Esophagus (tissue), 2 donors: ENCODE measurements around the gene TK1. TPM values are rescaled to one million over a fixed set of nuclear protein-coding genes. Genes with fewer than 3 reads are reported as not detected.

Experiments
- H3K27ac ChIP-seq, 2 donors: one replicate each; pipeline ENCODE4 v1.5.1; 2013; ENCODE audit warnings: low read depth in 2 of 2, mild to moderate bottlenecking in 2 of 2, inconsistent platforms in 1 of 2, low read length in 1 of 2, moderate library complexity in 1 of 2
- H3K27me3 ChIP-seq, 2 donors: one replicate each; pipeline ENCODE4 v1.6.1; 2013; ENCODE audit warnings: low read length in 2 of 2, control low read depth in 1 of 2, mild to moderate bottlenecking in 1 of 2; ENCODE audit not compliant: insufficient read depth in 2 of 2, control insufficient read depth in 1 of 2
- H3K36me3 ChIP-seq, 2 donors: one replicate each; pipeline ENCODE4 v1.6.1; 2013; ENCODE audit warnings: low read length in 1 of 2; ENCODE audit not compliant: control insufficient read depth in 2 of 2, insufficient read depth in 2 of 2
- H3K4me1 ChIP-seq, 2 donors: one replicate each; pipeline ENCODE4 v1.6.1; 2013; ENCODE audit warnings: low read length in 1 of 2; ENCODE audit not compliant: control insufficient read depth in 2 of 2, insufficient read depth in 2 of 2
- H3K4me3 ChIP-seq, 2 donors: one replicate each; pipeline ENCODE4 v1.5.1; 2013; ENCODE audit warnings: low read length in 2 of 2, mild to moderate bottlenecking in 2 of 2, low read depth in 1 of 2, moderate library complexity in 1 of 2
- H3K9me3 ChIP-seq, 2 donors: one replicate each; pipeline ENCODE4 v1.6.1; 2013; ENCODE audit warnings: mild to moderate bottlenecking in 2 of 2, low read depth in 1 of 2, low read length in 1 of 2, moderate library complexity in 1 of 2; ENCODE audit not compliant: control insufficient read depth in 2 of 2, insufficient read depth in 1 of 2
- WGBS, 2 donors: extraction: QIAGEN DNeasy Blood & Tissue Kit; methylation state at CpG; one replicate each; pipeline ENCODE4 v1.1.7; 2013; 5-methylcytosine and 5-hydroxymethylcytosine counted together
- polyA plus RNA-seq, 2 donors: library from polyadenylated mRNA; stranded (reverse); fragments of 200-250 nt; gene quantifications; one replicate each; pipeline ENCODE4 v1.2.3, GENCODE V29; 2013
- donor health status: healthy with polysubstance abuse.
- donor health status: Bipolar disorder and iron deficiency.

The TK1 gene
- polyA plus RNA-seq, 2 donors: 16.9 to 37.4 TPM

DNA sequence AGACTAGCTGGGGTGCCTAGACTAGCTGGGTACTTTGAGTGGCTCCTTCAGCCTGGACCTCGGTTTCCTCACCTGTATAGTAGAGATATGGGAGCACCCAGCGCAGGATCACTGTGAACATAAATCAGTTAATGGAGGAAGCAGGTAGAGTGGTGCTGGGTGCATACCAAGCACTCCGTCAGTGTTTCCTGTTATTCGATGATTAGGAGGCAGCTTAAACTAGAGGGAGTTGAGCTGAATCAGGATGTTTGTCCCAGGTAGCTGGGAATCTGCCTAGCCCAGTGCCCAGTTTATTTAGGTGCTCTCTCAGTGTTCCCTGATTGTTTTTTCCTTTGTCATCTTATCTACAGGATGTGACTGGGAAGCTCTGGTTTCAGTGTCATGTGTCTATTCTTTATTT lies 36.2 kb upstream of the TK1 start:
- no peaks in the 10 kb centered on the region for H3K9me3 ChIP-seq
- H3K36me3 ChIP-seq: no peaks in the 10 kb centered on the region
- WGBS, 2 donors: 80 to 84% methylated on average over 4 of the region's 4 CpGs
- H3K4me1 ChIP-seq: no peaks in the 10 kb centered on the region
- H3K27me3 ChIP-seq: no peaks in the 10 kb centered on the region
- H3K4me3 ChIP-seq: no peak overlapping the region
- no peak overlapping the region for H3K27ac ChIP-seq

DNA sequence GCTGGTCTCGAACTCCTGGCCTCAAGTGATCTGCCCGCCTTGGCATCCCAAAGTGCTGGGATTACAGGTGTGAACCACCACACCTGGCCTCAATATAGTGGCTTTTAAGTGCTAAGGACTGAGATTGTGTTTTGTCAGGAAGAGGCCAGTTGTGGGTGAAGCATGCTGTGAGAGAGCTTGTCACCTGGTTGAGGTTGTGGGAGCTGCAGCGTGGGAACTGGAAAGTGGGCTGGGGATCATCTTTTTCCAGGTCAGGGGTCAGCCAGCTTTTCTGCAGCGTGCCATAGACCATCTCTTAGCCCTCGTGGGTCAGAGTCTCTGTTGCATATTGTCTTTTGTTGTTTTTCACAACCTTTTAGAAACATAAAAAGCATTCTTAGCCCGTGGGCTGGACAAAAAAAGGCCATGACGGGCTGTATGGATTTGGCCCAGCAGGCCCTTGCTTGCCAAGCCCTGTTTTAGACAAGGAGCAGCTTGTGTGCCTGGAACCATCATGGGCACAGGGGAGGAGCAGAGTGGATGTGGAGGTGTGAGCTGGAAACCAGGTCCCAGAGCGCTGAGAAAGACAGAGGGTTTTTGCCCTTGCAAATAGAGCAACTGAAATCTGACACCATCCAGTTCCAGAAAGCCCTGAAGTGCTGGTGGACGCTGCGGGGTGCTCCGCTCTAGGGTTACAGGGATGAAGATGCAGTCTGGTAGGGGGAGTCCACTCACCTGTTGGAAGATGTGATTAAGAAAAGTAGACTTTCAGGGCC lies 32.7 kb upstream of the TK1 start:
- H3K4me3 ChIP-seq: no peak overlapping the region
- no peaks in the 10 kb centered on the region for H3K36me3 ChIP-seq
- no peak overlapping the region for H3K27ac ChIP-seq
- WGBS, 2 donors: 59 to 73% methylated on average over 11 of the region's 11 CpGs
- no peaks in the 10 kb centered on the region for H3K27me3 ChIP-seq
- H3K9me3 ChIP-seq: no peaks in the 10 kb centered on the region
- H3K4me1 ChIP-seq: no peaks in the 10 kb centered on the region

DNA sequence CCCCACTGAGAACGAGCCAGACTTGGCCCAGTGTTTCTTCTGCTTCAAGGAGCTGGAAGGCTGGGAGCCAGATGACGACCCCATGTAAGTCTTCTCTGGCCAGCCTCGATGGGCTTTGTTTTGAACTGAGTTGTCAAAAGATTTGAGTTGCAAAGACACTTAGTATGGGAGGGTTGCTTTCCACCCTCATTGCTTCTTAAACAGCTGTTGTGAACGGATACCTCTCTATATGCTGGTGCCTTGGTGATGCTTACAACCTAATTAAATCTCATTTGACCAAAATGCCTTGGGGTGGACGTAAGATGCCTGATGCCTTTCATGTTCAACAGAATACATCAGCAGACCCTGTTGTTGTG lies 27.8 kb upstream of the TK1 start:
- Histone ChIP-seq H3K9me3 (no peaks in the 10 kb centered on the region), H3K36me3 (no peaks in the 10 kb centered on the region), H3K4me3 (peak overlapping the region; percentile 45 to 56), H3K4me1 (peaks cover 0 to 3% of the 10 kb centered on the region in 2 donors), H3K27me3 (no peaks in the 10 kb centered on the region), H3K27ac (no peak overlapping the region)
- WGBS, 2 donors: 9 to 10% methylated on average over 5 of the region's 5 CpGs

DNA sequence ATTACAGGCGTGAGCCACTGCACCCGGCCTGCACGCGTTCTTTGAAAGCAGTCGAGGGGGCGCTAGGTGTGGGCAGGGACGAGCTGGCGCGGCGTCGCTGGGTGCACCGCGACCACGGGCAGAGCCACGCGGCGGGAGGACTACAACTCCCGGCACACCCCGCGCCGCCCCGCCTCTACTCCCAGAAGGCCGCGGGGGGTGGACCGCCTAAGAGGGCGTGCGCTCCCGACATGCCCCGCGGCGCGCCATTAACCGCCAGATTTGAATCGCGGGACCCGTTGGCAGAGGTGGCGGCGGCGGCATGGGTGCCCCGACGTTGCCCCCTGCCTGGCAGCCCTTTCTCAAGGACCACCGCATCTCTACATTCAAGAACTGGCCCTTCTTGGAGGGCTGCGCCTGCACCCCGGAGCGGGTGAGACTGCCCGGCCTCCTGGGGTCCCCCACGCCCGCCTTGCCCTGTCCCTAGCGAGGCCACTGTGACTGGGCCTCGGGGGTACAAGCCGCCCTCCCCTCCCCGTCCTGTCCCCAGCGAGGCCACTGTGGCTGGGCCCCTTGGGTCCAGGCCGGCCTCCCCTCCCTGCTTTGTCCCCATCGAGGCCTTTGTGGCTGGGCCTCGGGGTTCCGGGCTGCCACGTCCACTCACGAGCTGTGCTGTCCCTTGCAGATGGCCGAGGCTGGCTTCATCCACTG lies 27.3 kb upstream of the TK1 start, which contains the start of gene BIRC5:
Gene BIRC5 (plus strand): TSS at position 238 of the 690 bp plus-strand sequence. CDS start 64 bp downstream, at position 302.
- peaks cover 0 to 3% of the 10 kb centered on the region in 2 donors for H3K4me1 ChIP-seq
- no peaks in the 10 kb centered on the region for H3K9me3 ChIP-seq
- peak within 1 kb of the TSS; percentile 45 to 56 for H3K4me3 ChIP-seq
- 0 to 1% methylated on average over 34 to 60 of the region's 60 CpGs for WGBS, 2 donors
- no peak within 1 kb of the TSS for H3K27ac ChIP-seq
- no peaks in the 10 kb centered on the region for H3K27me3 ChIP-seq
- no peaks in the 10 kb centered on the region for H3K36me3 ChIP-seq

DNA sequence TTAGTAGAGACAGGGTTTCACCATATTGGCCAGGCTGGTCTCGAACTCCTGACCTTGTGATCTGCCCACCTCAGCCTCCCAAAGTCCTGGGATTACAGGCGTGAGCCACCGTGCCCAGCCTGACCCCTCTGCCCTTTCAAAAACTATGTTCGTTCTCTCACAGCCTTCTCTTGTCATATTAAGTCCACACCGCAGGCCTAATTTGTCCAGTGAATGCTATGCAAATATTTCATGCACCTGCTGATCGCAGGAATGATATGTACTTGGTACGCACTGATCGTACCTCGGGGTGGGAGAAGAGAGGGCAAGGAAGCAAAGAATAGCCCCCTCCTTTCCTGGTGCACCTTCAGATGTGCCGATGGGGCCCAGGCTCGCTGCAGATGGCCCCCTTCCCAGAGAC lies 24.2 kb upstream of the TK1 start:
- peaks cover 0 to 3% of the 10 kb centered on the region in 2 donors for H3K4me1 ChIP-seq
- H3K4me3 ChIP-seq: no peak overlapping the region
- H3K9me3 ChIP-seq: no peaks in the 10 kb centered on the region
- H3K36me3 ChIP-seq: peaks cover 0 to 4% of the 10 kb centered on the region in 2 donors
- no peak overlapping the region for H3K27ac ChIP-seq
- no peaks in the 10 kb centered on the region for H3K27me3 ChIP-seq
- 62 to 76% methylated on average over 11 of the region's 11 CpGs for WGBS, 2 donors

DNA sequence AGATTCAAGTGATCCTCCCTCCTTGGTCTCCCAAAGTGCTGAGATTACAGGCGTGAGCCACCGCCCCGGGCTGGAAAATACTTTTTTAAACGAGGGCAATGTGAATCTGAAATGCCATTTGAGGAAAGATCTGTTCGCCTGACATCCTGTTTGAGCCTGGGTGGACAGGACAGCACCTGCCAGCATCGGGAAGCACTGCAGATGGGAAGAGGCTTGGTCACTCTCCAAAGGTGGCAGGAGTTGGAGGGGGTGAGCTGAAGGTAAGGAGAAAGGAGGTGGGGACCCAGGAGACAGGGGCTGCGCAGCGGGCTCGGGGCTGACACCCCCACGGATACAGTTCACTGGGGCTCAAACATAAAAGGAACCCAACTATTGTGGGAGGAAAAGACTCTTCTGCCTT lies 23.3 kb upstream of the TK1 start:
- H3K27ac ChIP-seq: no peak overlapping the region
- H3K36me3 ChIP-seq: peaks cover 0 to 8% of the 10 kb centered on the region in 2 donors
- peaks cover 0 to 3% of the 10 kb centered on the region in 2 donors for H3K4me1 ChIP-seq
- no peak overlapping the region for H3K4me3 ChIP-seq
- WGBS, 2 donors: 78 to 79% methylated on average over 10 of the region's 10 CpGs
- no peaks in the 10 kb centered on the region for H3K9me3 ChIP-seq
- H3K27me3 ChIP-seq: no peaks in the 10 kb centered on the region

DNA sequence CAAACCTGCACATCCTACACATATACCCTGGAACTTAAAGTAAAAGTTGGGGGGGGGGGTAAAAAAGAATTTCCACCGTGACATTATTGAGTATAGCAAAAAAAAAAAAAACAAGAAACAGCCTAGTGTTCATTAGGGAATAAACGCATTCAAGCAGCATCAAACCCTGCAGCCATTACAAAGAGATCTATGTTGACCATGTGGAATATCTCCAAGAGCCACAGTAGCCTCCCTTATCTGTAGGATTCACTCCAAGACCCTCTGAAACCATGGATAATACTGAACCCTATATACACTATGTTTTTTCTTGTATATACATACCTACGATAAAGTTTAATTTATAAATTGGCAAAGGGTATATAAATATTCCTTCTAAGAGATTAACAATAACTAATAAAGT lies 21.6 kb upstream of the TK1 start:
- 61 to 75% methylated on average over 3 of the region's 3 CpGs for WGBS, 2 donors
- no peaks in the 10 kb centered on the region for H3K27me3 ChIP-seq
- H3K27ac ChIP-seq: no peak overlapping the region
- no peaks in the 10 kb centered on the region for H3K9me3 ChIP-seq
- no peaks in the 10 kb centered on the region for H3K4me1 ChIP-seq
- peaks cover 0 to 17% of the 10 kb centered on the region in 2 donors for H3K36me3 ChIP-seq
- H3K4me3 ChIP-seq: no peak overlapping the region

DNA sequence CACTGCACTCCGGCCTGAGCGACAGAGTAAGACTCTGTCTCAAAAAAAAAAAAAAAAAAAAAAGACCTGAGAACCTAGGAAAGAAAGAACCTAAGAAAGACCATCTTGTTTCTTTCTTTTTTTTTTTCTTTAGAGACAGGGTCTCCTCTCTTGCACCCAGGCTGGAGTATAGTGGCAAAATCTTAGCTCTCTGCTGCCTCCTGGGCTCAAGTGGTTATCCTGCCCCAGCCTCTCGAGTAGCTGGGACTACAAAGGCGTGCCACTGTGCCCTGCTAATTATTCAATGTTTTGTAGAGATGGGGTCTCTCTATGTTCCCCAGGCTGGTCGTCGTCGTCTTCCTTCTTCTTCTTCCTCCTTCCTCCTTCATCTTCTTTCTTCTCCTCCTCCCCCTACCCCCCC lies 19.4 kb upstream of the TK1 start:
- no peaks in the 10 kb centered on the region for H3K27me3 ChIP-seq
- H3K27ac ChIP-seq: no peak overlapping the region
- no peak overlapping the region for H3K4me3 ChIP-seq
- WGBS, 2 donors: 80 to 81% methylated on average over 7 of the region's 7 CpGs
- no peaks in the 10 kb centered on the region for H3K9me3 ChIP-seq
- no peaks in the 10 kb centered on the region for H3K4me1 ChIP-seq
- peaks cover 0 to 20% of the 10 kb centered on the region in 2 donors for H3K36me3 ChIP-seq

DNA sequence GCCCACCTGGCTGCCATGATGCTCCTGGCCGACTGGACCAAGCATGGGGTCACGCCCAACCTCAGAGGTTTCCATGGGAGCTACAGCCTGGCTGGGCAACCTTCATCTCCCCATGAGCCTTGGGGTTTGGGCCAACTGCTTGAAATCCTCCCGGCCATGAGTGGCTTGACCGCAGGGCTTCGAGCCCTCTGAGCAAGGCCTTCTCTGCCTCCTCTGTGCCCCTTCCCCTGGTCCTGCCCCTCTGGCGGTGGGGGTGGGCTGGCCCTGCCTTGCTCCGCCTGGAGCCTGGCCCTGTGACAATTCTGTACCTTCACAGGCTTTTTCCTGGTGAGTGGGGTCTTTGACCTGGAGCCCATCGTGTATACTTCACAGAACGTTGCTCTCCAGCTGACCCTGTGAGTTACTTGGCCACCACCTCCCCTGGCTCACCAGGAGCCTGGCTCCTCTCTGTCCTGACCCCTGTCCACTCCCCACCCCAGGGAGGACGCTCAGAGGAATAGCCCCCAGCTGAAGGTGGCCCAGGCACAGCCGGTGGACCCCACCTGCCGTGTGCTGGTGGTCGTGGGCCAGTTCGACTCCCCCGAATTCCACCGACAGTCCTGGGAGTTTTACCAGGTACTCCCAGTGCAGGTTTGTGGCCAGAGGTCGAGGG lies 18.4 kb upstream of the TK1 start:
- no peaks in the 10 kb centered on the region for H3K27me3 ChIP-seq
- H3K9me3 ChIP-seq: no peaks in the 10 kb centered on the region
- H3K4me1 ChIP-seq: peaks cover 0 to 2% of the 10 kb centered on the region in 2 donors
- 90 to 92% methylated on average over 17 of the region's 17 CpGs for WGBS, 2 donors
- H3K27ac ChIP-seq: no peak overlapping the region
- H3K4me3 ChIP-seq: no peak overlapping the region
- H3K36me3 ChIP-seq: peaks cover 0 to 20% of the 10 kb centered on the region in 2 donors
